Right forelimb (tissue), 1 donor: ENCODE measurements around the gene DSCAML1.

Source experiments
- DNase-seq: peaks from one replicate; pipeline ENCODE4 v3.0.0-alpha.2; 2018

Gene DSCAML1

GRCh38 chr11:117437041-117437790 lies 359.8 kb downstream of the DSCAML1 start:
- no peak for DNase-seq

GRCh38 chr11:117435326-117435725 lies 361.7 kb downstream of the DSCAML1 start:
- DNase-seq = no peak

DNA sequence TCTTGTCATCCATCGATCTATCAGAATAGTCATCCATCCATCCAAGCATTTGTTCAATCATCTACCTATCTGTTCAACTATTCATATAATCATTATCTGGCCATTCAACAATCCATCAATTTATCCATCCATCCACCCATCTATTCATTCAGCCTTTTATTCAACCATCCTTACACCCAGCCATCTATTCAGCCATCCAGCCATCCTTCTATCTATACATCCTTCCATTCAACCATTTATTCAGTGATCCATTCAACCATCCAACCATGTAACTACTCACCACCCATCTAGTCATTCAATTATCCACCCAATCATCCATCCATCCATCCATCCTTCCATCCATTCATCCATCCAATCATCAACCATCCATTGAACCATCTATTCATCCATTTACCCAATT lies 362.5 kb downstream of the DSCAML1 start:
- DNase-seq = no peak

GRCh38 chr11:117433717-117434116 lies 363.3 kb downstream of the DSCAML1 start:
- DNase-seq = no peak

- DNase-seq = no peak
Measured at GRCh38 chr11:117431436-117431835, 365.6 kb downstream of the DSCAML1 start.

GRCh38 chr11:117430293-117430955 lies 366.6 kb downstream of the DSCAML1 start:
- no peak for DNase-seq

GRCh38 chr11:117428856-117429229 lies 368.2 kb downstream of the DSCAML1 start:
- no peak for DNase-seq

DNA sequence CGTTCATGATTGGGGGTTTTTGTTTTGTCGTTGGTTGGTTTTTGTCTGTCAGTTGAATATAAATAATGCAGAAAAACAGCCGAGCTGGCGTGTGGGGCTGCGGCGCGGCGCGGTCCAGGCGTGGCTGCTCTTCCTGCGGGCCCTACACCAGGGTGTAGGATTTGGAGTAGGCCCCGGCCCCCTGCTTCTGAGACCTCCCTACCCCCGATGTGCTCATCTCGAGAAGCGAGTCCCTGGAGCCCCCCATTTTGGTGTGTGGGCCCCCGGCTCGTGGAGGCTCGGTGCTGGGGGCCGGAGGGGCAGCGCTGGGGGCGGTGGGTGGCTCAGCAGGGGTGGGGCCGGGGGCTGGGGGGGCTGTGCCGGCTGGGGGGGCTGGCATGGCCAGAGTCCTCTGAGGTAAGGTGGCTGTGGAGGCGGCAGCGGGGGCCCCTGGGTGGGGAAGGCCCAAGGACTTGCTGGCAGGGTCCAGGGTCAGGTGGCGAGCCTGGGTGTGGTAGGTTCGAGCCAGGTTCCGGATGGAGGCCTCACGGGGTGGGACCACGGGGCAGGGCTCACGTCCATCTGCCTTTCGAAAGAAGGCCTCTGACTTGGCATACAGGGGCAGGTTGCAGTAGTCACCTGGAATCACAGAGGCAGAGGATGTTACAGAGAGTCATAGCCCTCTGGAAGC lies 368.7 kb downstream of the DSCAML1 start:
- DNase-seq = no peak

DNA sequence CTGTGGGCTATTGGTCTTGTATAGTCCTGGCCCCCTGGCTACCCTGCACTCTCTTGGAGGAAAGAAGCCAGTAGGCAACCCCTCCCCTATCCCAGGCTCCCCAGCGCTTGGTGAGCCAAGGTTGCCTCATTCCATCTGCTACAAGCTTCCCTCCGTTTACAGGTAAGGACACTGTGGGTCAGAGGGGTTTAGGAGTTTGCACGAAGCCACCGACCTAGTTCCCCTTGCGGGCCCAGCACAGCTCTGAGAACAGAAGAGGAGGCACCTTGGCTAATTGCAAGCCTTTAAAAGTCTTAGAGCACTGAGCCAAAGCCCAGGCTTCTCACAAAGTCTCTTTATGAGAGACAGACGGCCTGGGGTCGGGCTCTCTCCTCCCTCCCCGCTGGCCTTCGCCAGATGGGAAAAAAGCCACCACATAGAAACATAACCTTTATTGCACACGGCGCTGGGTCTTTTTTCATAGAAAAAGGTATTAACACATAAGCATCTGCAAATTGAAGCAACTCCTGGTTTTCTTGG lies 369.6 kb downstream of the DSCAML1 start:
- no peak for DNase-seq

- DNase-seq = no peak
Measured at GRCh38 chr11:117426941-117427340, 370.1 kb downstream of the DSCAML1 start.

- DNase-seq = peak; percentile 85
Measured at GRCh38 chr11:117426297-117426685, 370.7 kb downstream of the DSCAML1 start.

GRCh38 chr11:117425679-117426296 lies 371.2 kb downstream of the DSCAML1 start:
- DNase-seq = no peak

GRCh38 chr11:117424781-117425180 lies 372.2 kb downstream of the DSCAML1 start:
- no peak for DNase-seq

DNA sequence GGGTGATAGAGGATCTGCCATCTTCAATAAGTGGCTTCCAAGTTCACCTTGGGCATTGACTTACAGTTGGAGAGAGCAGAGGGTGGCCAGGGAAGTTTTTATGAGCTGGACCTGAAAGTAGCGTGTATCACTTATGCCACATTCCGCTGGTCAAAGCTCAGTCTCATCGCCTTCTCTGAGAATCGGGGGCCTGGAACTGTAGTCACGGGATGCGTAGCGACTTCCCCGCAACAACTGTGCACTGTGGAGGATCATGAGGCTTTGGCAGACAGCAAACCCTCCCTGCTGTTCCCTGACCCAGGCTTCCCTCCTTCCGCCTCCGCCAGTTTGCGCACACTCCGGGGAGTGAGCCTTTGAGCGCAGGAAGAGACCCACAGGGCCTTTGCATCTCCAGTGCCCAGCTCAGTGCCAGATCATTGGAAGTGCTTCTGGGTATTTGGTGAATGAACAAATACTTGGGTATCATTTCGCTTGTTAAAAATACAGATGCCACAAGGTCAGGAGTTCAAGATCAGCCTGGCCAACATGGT lies 373.9 kb downstream of the DSCAML1 start:
- DNase-seq = peak; percentile 13

DNA sequence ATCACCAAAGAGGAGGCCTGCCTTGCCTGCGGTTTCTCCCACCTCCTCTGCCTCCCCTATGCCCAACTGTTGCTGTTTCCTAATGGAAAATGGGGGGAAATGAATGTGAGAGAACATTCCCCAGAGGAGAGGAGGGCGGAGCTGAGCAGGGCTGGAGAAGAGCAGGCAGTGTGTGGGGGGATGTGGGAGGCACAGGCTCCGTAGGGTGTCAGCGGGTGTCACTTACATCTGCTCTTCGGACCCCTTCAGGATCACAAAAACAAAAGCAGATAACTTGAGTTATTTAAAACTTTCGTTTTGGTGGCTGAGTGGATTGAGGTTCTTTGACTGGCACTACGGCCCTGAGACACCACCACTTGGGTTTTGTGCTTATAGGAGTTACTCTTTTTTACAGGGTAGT lies 375.5 kb downstream of the DSCAML1 start:
- peak; percentile 31 for DNase-seq

- no peak for DNase-seq
Measured at GRCh38 chr11:117421041-117421440, 376.0 kb downstream of the DSCAML1 start.

GRCh38 chr11:117420598-117420997 lies 376.4 kb downstream of the DSCAML1 start:
- no peak for DNase-seq

DNA sequence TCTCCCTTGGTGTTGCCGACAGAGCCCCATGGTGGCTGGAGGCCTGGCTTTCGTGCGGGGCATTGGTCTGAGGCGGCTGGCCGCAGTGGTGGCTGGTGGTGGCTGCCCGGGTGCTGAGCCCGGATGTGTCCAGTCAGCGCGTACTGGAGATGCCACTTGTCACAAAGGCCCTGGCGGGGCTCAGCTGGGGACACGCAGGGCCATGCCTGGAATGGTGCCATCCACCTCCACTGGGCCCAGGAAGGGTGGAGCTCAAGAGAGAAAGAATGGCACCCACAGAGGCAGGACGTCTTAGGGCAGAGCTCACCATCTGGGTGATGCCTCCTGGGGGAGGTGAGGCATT lies 376.9 kb downstream of the DSCAML1 start:
- no peak for DNase-seq

DNA sequence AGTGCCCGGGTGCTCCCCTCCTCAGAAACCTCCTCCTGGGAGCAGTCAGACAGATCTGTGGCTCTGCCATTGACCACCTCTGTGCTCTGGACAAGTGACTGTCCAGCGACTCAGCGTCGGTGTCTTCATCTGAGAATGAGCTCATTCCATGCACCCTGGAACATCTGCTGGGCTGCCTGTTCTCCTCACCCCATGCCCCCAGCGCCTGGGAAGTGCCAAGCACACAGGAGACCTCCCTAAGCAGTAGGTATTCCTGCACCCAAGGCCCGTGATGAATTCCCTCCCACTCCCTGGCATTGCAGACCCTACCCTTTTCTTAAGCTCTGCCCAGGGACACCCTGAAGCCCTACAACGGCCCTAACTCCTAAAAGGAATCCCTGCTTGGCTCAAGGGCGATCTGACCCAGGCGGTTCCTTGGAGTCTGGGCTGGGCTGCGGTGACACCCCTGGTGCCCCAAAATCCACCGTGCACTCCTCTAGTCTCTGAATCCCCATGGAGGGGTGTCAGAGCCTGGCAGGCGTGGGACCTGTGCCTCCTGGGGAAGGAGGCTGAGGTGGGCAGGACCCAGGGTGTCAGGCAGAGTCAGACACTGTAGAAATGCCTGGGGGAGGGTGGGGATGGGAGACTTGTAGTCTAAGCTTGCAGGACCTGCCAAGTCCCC lies 377.4 kb downstream of the DSCAML1 start:
- no peak for DNase-seq

DNA sequence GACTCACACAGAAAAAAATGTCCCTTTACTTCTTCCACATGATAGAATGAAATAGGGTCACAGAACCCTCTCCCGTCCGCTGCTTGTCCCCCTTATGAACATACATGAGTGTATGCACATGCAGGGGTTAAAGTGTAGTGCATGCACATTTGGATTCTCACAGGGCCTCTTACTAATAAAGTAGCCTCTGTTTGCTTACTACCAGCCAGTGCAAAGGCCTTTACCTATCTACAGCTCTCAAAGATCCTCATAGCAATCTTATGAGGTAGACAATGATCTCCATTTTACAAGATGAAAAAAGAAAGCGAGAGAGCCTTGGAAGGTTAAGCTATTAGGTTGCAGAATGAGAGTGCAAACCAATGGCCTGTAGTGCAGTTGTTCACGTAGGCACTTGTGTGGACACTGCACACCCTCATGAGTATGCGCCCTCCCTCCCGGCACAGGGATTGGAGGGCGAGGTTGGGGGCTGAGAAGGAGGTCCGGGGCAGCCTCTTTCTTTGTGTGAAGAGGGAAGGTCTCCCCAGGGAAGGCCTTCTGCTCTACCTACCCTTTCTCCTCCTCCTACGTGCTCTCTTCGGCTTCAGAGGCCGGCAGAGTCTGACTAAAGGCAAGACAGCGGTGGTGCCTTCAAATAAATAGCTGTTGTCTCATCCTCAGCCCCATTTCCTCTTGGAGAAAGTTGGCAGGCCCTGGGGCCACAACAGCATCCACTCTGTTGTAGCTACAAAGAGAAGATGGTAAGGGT lies 378.1 kb downstream of the DSCAML1 start:
- DNase-seq = no peak

DNA sequence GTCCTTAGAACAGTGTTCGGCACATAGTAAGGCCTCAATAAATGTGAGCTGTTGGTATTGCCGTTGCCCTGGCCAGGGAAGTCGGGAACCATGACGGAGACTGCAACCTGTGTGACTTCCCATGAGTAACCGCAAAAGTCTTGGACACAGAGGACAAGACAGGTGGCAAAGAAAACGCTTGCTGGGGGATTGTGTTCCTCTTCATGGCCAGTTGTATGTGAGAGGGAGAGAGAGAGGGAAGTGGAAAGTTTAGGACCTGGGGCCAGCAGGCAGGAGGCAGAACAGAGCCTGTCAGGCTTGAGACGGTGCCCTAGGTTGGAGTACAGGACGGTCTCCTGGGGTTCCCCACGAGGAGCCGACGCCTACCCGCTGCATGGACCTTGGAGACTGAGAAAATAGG lies 379.2 kb downstream of the DSCAML1 start:
- DNase-seq = no peak

GRCh38 chr11:117417342-117417741 lies 379.7 kb downstream of the DSCAML1 start:
- no peak for DNase-seq
